Measurements from ENCODE around the gene KANSL1. TPM values are rescaled to one million over a fixed set of nuclear protein-coding genes. Genes with fewer than 3 reads are reported as not detected.

The KANSL1 gene
- total RNA-seq, 2 donors from 2014 or later: 68.2 to 190 TPM

- DNase-seq (no peak), ATAC-seq (no peak)
- Histone ChIP-seq H3K36me3 (replicated peaks in 1 of 2; ENCODE audit: insufficient read depth in 1 of 2, low read depth in 2 of 2) (no peaks in the 10 kb centered on the region), H3K9me3 (no peaks in the 10 kb centered on the region), H3K27me3 (no peaks in the 10 kb centered on the region), H3K4me3 (no peak overlapping the region), H3K4me1 (no peaks in the 10 kb centered on the region), H3K27ac (no peak overlapping the region)
- WGBS, 2 donors: 57 to 92% methylated on average over 1 to 5 of the region's 5 CpGs
- TF ChIP-seq CTCF (IDR thresholded peaks at IDR 0.05) (no peak), POLR2A (IDR thresholded peaks at IDR 0.05) (no peak)
- intact Hi-C loops (cut with DNase I): no loop called here
Measured at GRCh38 chr17:45984368-45984767, 208.9 kb downstream of the KANSL1 start.

GRCh38 chr17:45983614-45984310 lies 209.5 kb downstream of the KANSL1 start:
- H3K27ac ChIP-seq: no peak overlapping the region
- no peaks in the 10 kb centered on the region for H3K9me3 ChIP-seq
- intact Hi-C loops (cut with DNase I): no loop called here
- no peak overlapping the region for H3K4me3 ChIP-seq
- H3K27me3 ChIP-seq: no peaks in the 10 kb centered on the region
- H3K4me1 ChIP-seq: no peaks in the 10 kb centered on the region
- ATAC-seq: no peak
- no peak for TF ChIP-seq CTCF (IDR thresholded peaks at IDR 0.05)
- no peak for TF ChIP-seq POLR2A (IDR thresholded peaks at IDR 0.05)
- H3K36me3 ChIP-seq (replicated peaks in 1 of 2; ENCODE audit: insufficient read depth in 1 of 2, low read depth in 2 of 2): no peaks in the 10 kb centered on the region
- WGBS, 2 donors: 71 to 79% methylated on average over 27 to 28 of the region's 31 CpGs
- no peak for DNase-seq

GRCh38 chr17:45982791-45983613 lies 210.2 kb downstream of the KANSL1 start:
- Histone ChIP-seq H3K4me3 (no peak overlapping the region), H3K36me3 (replicated peaks in 1 of 2; ENCODE audit: insufficient read depth in 1 of 2, low read depth in 2 of 2) (no peaks in the 10 kb centered on the region), H3K27me3 (no peaks in the 10 kb centered on the region), H3K4me1 (no peaks in the 10 kb centered on the region), H3K9me3 (no peaks in the 10 kb centered on the region), H3K27ac (no peak overlapping the region)
- intact Hi-C loops (cut with DNase I): no loop called here
- 86 to 95% methylated on average over 23 to 40 of the region's 41 CpGs for WGBS, 2 donors
- ATAC-seq: no peak
- no peak for TF ChIP-seq POLR2A (IDR thresholded peaks at IDR 0.05)
- no peak for TF ChIP-seq CTCF (IDR thresholded peaks at IDR 0.05)
- DNase-seq: no peak

GRCh38 chr17:45981306-45981705 lies 211.9 kb downstream of the KANSL1 start:
- 78 to 84% methylated on average over 7 of the region's 7 CpGs for WGBS, 2 donors
- TF ChIP-seq CTCF (IDR thresholded peaks at IDR 0.05) (no peak), POLR2A (IDR thresholded peaks at IDR 0.05) (no peak)
- Histone ChIP-seq H3K4me3 (no peak overlapping the region), H3K9me3 (no peaks in the 10 kb centered on the region), H3K36me3 (replicated peaks in 1 of 2; ENCODE audit: insufficient read depth in 1 of 2, low read depth in 2 of 2) (no peaks in the 10 kb centered on the region), H3K4me1 (no peaks in the 10 kb centered on the region), H3K27me3 (no peaks in the 10 kb centered on the region), H3K27ac (no peak overlapping the region)
- intact Hi-C loops (cut with DNase I): no loop called here
- no peak for DNase-seq
- ATAC-seq: no peak
